SHP77 treated with DMSO at 0.1 percent for 48 hours (cell line): Measurements from ENCODE around the gene PCDHGB1.
"Not testable (repeated sequence)": the region's sequence is repeated elsewhere in the genome, so short reads cannot be mapped to it uniquely, and the experiment has no call there.

Experiments
- DNase-seq: peaks from one replicate; lab custom pipeline; 2025; lab: John Stamatoyannopoulos, UW

Gene PCDHGB1

DNA sequence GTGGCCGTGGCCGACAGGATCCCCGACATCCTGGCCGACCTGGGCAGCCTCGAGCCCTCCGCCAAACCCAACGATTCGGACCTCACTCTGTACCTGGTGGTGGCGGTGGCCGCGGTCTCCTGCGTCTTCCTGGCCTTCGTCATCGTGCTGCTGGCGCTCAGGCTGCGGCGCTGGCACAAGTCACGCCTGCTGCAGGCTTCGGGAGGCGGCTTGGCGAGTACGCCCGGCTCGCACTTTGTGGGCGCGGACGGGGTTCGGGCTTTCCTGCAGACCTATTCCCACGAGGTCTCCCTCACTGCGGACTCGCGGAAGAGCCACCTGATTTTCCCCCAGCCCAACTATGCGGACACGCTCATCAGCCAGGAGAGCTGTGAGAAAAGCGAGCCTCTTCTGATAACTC, 3.9 kb upstream of the PCDHGB1 start:
- DNase-seq: not testable (repeated sequence)

DNA sequence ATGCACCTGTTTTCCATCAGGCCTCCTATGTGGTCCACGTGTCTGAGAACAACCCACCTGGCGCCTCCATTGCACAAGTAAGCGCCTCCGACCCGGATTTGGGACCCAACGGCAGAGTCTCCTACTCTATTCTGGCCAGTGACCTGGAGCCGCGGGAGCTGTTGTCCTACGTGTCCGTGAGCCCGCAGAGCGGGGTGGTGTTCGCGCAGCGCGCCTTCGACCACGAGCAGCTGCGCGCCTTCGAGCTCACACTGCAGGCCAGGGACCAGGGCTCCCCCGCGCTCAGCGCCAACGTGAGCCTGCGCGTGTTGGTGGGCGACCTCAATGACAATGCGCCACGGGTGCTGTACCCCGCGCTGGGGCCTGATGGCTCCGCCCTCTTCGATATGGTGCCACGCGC, 1.7 kb downstream of the PCDHGB1 start:
- DNase-seq: no peak

DNA sequence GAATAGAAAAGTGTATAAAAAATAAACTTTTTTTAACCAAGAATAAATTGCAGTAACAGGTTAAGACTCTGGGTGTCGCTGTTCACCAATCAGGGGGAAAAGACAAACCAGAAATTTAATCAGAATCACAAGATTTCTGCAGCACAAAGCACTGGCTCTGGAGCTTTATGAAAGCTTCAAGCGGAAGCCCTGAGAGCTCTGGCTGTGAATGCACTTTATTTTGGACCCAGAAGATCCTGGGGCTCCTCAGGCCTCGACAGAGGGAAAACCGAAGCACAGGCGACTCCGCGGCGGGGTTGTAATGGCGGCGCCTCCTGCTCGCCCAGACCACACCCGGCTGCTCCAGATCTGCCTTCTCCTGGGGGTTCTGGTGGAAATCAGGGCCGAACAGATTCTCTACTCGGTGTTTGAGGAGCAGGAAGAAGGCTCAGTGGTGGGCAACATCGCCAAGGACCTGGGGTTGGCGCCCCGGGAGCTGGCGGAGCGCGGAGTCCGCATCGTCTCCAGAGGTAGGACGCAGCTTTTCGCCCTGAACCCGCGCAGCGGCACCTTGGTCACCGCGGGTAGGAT, 5.1 kb downstream of the PCDHGB1 start, which contains the start of gene PCDHGA4:
TSS of gene PCDHGA4 (plus strand) at position 122 of the 570 bp plus-strand sequence. CDS start at position 209, 87 bp downstream.
- no peak for DNase-seq

DNA sequence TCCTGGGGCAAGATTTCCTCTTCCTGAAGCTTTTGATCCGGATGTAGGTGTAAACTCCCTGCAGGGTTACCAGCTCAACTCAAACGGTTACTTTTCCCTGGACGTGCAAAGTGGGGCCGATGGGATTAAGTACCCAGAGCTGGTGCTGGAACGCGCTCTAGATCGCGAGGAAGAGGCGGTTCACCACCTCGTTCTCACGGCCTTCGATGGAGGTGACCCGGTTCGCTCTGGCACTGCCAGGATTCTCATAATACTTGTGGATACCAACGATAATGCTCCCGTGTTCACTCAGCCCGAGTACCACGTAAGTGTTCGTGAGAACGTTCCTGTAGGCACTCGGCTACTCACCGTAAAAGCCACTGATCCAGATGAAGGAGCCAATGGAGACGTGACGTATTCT, 5.7 kb downstream of the PCDHGB1 start:
- no peak for DNase-seq

DNA sequence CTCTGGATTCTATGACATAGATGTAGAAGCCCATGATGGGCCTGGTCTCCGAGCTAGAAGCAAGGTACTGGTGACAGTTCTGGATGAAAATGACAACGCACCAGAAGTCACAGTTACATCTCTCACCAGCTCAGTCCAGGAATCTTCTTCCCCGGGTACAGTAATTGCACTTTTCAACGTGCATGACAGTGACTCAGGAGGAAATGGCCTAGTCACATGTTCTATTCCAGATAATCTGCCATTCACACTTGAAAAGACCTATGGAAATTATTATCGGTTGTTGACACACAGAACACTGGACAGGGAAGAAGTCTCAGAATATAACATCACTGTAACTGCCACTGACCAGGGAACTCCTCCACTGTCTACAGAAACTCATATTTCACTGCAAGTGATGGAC, 6.2 kb downstream of the PCDHGB1 start:
- no peak for DNase-seq

GRCh38 chr5:141356950-141357349, 7.1 kb downstream of the PCDHGB1 start:
- DNase-seq: no peak

GRCh38 chr5:141359790-141360426, 10.0 kb downstream of the PCDHGB1 start, which contains the start of gene PCDHGB2:
PCDHGB2 (plus strand) TSS chr5:141359994; CDS start chr5:141360136, 142 bp downstream.
- DNase-seq: no peak

DNA sequence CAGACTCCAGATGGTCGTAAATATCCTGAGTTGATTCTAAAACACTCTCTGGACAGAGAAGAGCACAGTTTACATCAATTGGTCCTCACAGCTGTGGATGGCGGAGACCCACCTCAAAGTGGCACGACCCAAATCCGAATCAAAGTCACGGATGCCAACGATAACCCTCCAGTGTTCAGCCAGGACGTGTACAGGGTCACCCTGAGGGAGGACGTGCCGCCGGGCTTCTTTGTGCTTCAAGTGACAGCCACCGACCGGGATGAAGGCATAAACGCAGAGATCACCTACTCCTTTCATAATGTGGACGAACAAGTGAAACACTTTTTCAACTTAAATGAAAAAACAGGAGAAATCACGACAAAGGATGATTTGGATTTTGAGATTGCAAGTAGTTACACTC, 10.8 kb downstream of the PCDHGB1 start:
- DNase-seq: no peak

DNA sequence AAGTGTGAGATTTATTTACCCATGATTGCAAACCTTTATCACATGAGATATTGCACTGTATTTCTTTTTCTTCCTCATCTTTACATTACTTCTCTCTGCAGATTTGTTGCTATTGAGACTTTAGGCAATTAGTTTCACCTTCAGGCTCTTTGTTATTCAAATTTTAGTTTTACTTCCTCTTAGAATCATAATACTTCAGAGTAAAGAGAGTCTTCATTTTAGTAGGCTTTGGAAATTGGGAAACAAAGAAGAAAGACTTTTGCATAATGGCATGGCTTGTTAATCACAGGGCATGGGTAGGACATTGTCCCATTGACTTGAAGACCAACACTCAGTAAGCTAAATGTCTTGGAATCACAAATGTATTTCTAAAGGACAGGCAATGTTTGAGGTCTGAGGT, 12.8 kb downstream of the PCDHGB1 start:
- no peak for DNase-seq

- no peak for DNase-seq
These were observed 14.2 kb downstream of the PCDHGB1 start, which contains the start of gene PCDHGA5 for GRCh38 chr5:141363952-141364660. PCDHGA5 (plus strand) TSS chr5:141364162; CDS start chr5:141364331, 169 bp downstream.

GRCh38 chr5:141366016-141366896, 16.4 kb downstream of the PCDHGB1 start:
- DNase-seq: no peak

- no peak for DNase-seq
These were observed 20.3 kb downstream of the PCDHGB1 start, which contains the start of gene PCDHGB3 for GRCh38 chr5:141369994-141370848. PCDHGB3 (plus strand) TSS chr5:141370242; CDS start chr5:141370395, 153 bp downstream.

- no peak for DNase-seq
These were observed 21.9 kb downstream of the PCDHGB1 start for GRCh38 chr5:141371572-141372475.

DNA sequence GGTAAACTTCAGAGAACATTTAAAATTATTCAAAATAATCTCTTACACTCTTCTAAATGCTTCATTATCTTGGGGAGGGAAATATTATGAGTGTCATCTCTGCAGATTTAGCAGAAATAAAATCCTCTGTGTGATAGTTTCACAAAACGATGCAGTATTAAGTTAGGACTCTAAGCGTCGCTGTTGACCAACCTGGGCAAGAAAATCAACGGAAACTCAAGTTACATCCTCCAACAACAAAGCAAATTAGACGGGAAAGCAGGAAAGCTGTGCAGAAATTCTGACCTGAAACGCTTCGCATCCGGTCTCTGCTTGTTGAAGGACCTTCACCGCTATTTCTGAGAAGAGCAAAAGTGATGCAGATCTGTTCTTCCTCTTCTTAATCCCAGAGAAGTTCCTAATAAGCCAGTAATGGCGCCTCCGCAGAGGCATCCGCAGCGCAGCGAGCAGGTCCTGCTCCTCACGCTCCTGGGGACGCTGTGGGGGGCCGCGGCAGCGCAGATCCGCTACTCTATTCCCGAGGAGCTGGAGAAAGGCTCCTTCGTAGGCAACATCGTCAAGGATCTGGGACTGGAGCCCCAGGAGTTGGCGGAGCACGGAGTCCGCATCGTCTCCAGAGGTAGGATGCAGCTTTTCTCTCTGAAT, 23.9 kb downstream of the PCDHGB1 start, which contains the start of gene PCDHGA6:
TSS of gene PCDHGA6 (plus strand) at position 219 of the 645 bp plus-strand sequence. CDS start at position 412, 193 bp downstream.
- DNase-seq: no peak

GRCh38 chr5:141374627-141375026, 24.7 kb downstream of the PCDHGB1 start:
- DNase-seq: no peak

- not testable (repeated sequence) for DNase-seq
These were observed 25.7 kb downstream of the PCDHGB1 start for GRCh38 chr5:141375444-141376155.

- DNase-seq: no peak
These were observed 32.8 kb downstream of the PCDHGB1 start, which contains the start of gene PCDHGA7 for GRCh38 chr5:141382469-141383294. PCDHGA7 (plus strand) TSS chr5:141382742; CDS start chr5:141382900, 158 bp downstream.
